Measurements from ENCODE around the gene SH3RF2.

DNA sequence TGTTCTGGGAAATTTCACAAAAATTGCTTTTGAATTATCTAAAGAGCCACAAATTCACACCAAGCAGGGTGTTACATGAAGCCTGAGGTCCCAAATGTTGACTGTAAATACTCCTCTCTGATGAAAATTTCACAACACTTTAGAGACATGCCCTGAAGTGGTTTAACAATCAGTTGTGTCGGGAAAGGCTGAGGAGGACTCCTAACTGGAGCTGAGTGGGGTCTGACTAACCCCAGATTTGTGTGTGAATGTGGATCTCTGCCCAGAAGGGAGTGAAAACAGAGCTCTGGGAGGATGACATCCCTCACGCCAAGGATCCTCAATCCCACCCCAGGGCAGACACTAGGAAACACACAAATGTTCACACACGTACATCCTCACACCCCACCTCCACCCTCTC lies 32.5 kb upstream of the SH3RF2 start:
- TF ChIP-seq, protein P1, sequence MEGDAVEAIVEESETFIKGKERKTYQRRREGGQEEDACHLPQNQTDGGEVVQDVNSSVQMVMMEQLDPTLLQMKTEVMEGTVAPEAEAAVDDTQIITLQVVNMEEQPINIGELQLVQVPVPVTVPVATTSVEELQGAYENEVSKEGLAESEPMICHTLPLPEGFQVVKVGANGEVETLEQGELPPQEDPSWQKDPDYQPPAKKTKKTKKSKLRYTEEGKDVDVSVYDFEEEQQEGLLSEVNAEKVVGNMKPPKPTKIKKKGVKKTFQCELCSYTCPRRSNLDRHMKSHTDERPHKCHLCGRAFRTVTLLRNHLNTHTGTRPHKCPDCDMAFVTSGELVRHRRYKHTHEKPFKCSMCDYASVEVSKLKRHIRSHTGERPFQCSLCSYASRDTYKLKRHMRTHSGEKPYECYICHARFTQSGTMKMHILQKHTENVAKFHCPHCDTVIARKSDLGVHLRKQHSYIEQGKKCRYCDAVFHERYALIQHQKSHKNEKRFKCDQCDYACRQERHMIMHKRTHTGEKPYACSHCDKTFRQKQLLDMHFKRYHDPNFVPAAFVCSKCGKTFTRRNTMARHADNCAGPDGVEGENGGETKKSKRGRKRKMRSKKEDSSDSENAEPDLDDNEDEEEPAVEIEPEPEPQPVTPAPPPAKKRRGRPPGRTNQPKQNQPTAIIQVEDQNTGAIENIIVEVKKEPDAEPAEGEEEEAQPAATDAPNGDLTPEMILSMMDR (IDR thresholded peaks at IDR 0.05) = no peak
- TF ChIP-seq POLR2A (IDR thresholded peaks at IDR 0.05) = no peak

Measured in ovary (tissue), 3 donors.